ENCODE results near the gene TRAPPC10.

- TF ChIP-seq CTCF (IDR thresholded peaks at IDR 0.05) (no peak), POLR2A (IDR thresholded peaks at IDR 0.05) (no peak)
These were observed 75.6 kb downstream of the TRAPPC10 start for GRCh38 chr21:44087426-44088400.

Measured in thyroid gland (tissue), 4 donors.